ENCODE results near the gene TRPV6. TPM values are rescaled to one million over a fixed set of nuclear protein-coding genes. Genes with fewer than 3 reads are reported as not detected.

The TRPV6 gene
- total and polyA plus RNA-seq, 12 donors: under 0.01 to 0.10 (median 0.06) TPM; not detected in 8

GRCh38 chr7:142835487-142835886 lies 50.1 kb downstream of the TRPV6 start:
- no peak for TF ChIP-seq CTCF (IDR thresholded peaks at IDR 0.05)
- no peak for TF ChIP-seq POLR2A (IDR thresholded peaks at IDR 0.05)
- WGBS, 4 donors: 24 to 54% (median 31%) methylated on average over 3 of the region's 3 CpGs
- H3K4me1 ChIP-seq (replicated peaks in 1 of 2): no peaks in the 10 kb centered on the region
- H3K4me3 ChIP-seq: no peak overlapping the region
- H3K27me3 ChIP-seq: no peaks in the 10 kb centered on the region
- H3K9me3 ChIP-seq (replicated peaks in 1 of 3): no peaks in the 10 kb centered on the region
- H3K27ac ChIP-seq: no peak overlapping the region
- H3K36me3 ChIP-seq (replicated peaks in 1 of 2): no peaks in the 10 kb centered on the region
- DNase-seq: no peak
- intact Hi-C loops (cut with DNase I): no loop called here

- Histone ChIP-seq H3K4me1 (replicated peaks in 1 of 2) (no peaks in the 10 kb centered on the region), H3K4me3 (no peak overlapping the region), H3K36me3 (replicated peaks in 1 of 2) (no peaks in the 10 kb centered on the region), H3K27ac (no peak overlapping the region), H3K27me3 (no peaks in the 10 kb centered on the region), H3K9me3 (replicated peaks in 1 of 3) (no peaks in the 10 kb centered on the region)
- TF ChIP-seq CTCF (IDR thresholded peaks at IDR 0.05): no peak
- no peak for TF ChIP-seq POLR2A (IDR thresholded peaks at IDR 0.05)
- 68 to 72% (median 69%) methylated on average over 6 of the region's 6 CpGs for WGBS, 4 donors
- intact Hi-C loops (cut with DNase I): no loop called here
- DNase-seq: no peak
Measured at GRCh38 chr7:142833174-142834048, 52.1 kb downstream of the TRPV6 start.

- no peak for DNase-seq
- H3K4me3 ChIP-seq: no peak overlapping the region
- H3K27me3 ChIP-seq: no peaks in the 10 kb centered on the region
- no peaks in the 10 kb centered on the region for H3K4me1 ChIP-seq (replicated peaks in 1 of 2)
- no peaks in the 10 kb centered on the region for H3K36me3 ChIP-seq (replicated peaks in 1 of 2)
- no peaks in the 10 kb centered on the region for H3K9me3 ChIP-seq (replicated peaks in 1 of 3)
- no peak for TF ChIP-seq POLR2A (IDR thresholded peaks at IDR 0.05)
- no peak for TF ChIP-seq CTCF (IDR thresholded peaks at IDR 0.05)
- no peak overlapping the region for H3K27ac ChIP-seq
- 73 to 83% (median 77%) methylated on average over 2 of the region's 2 CpGs for WGBS, 4 donors
- intact Hi-C loops (cut with DNase I): no loop called here
Measured at GRCh38 chr7:142832417-142832816, 53.1 kb downstream of the TRPV6 start.

- H3K4me3 ChIP-seq: no peak overlapping the region
- no peak for DNase-seq
- no peaks in the 10 kb centered on the region for H3K27me3 ChIP-seq
- H3K27ac ChIP-seq: no peak overlapping the region
- H3K36me3 ChIP-seq (replicated peaks in 1 of 2): no peaks in the 10 kb centered on the region
- H3K4me1 ChIP-seq (replicated peaks in 1 of 2): no peaks in the 10 kb centered on the region
- intact Hi-C loops (cut with DNase I): no loop called here
- WGBS, 4 donors: 23 to 38% (median 29%) methylated on average over 1 of the region's 1 CpG
- H3K9me3 ChIP-seq (replicated peaks in 1 of 3): no peaks in the 10 kb centered on the region
- TF ChIP-seq POLR2A (IDR thresholded peaks at IDR 0.05) (no peak), CTCF (IDR thresholded peaks at IDR 0.05) (no peak)
Measured at GRCh38 chr7:142827951-142828500, 57.5 kb downstream of the TRPV6 start.
